Embryonic facial prominence (tissue), 1 donor: Measurements from ENCODE around the gene RFLNA.

Experiments
- DNase-seq: peaks from one replicate; pipeline ENCODE4 v3.0.0-alpha.2; 2016; ENCODE audit errors: extremely low spot score

The RFLNA gene, protein sequence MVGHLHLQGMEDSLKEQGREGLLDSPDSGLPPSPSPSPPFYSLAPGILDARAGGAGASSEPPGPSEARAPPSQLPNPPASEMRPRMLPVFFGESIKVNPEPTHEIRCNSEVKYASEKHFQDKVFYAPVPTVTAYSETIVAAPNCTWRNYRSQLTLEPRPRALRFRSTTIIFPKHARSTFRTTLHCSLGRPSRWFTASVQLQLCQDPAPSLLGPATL

DNA sequence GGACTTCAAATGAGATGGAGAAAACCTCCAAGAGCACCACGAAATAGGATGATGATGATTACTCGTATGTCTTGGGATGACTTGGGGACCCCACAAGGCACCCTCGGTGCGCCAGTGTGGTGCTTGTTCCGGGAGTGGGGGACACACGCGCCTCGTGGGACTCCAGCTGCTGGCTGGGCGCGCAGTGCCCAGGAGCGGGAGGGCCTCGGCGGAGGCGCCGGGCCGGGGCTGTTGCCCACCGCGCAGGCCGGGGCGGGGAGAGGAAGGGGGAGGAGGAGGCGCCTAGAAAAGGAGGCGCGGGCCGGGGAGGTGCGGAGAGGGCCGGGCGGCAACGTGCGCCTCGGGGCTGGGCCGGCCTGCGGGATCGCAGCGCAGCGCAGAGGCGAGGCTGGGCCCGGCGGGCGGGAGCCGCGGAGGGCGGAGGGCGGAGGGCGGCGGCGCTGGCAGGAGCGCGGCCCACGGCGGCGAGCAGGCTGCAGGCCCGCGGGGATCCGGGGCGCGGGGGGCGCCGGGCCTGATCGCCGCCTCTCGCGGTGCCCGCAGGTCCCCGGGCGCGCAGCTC is at the start of gene RFLNA:
Gene RFLNA (plus strand): TSS at position 314 of the 562 bp plus-strand sequence. CDS start 337 bp downstream, outside the sequence.
- no peak for DNase-seq

DNA sequence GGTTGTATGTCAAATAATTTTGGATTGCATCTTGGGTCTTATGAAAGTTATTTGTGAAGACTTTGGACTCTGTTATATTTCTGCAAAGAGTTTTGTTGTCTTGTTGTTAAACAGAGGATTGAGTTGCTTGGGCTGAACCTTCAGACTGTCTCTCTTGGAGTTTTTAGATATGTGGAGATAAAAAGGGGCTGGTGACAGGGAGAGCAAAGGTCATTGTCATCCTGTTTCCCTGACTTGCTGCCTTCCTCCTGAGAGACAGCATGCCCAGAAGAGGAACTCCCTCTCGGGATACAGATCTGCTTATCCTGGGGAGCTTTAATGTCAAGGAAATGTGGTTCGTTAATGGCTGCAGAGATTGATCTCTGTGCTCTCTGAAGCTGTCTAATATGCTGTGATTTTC is 47.6 kb upstream of the RFLNA start:
- no peak for DNase-seq

DNA sequence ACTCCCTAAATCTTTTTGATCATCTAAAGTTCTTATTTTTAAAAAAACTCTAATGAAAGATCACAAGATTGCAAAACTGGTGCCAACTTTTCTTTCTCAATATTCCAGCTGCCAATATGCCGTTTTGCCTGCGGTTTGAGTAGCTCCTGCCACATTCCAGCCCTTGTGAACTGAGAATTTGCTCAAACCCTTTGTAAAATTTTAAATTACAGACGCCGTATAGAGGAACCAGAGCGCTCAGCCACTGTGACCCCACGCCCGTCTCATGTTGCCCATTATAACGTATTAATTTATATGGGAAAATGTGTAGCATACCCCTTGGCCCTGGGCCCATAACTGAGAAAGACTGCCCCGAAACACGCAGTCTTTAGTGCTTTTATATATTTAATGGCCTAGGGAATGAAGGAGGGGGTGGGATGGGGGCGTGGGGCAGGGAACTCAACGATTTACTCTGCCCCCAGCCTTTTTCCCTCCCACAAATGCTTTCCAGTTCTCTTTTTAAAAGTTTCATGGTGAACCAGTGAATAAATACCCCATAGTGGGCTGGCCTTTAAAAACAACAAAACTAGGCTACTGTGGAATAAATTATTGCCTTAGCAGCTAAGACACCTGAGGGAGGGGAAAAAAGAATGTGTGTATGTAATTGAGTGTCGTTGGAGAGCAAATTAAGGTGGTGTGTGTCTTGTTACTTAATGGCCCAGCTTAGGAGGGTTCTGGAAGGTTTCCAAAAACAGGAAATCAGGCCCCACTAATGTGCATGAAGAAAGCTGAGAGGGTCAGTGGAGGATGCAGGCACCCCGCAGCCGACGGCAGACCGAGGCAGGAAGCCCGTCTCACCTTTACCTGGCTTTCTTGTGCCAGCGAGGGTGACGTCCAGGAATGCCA is 45.7 kb upstream of the RFLNA start:
- DNase-seq: peak; percentile 35

DNA sequence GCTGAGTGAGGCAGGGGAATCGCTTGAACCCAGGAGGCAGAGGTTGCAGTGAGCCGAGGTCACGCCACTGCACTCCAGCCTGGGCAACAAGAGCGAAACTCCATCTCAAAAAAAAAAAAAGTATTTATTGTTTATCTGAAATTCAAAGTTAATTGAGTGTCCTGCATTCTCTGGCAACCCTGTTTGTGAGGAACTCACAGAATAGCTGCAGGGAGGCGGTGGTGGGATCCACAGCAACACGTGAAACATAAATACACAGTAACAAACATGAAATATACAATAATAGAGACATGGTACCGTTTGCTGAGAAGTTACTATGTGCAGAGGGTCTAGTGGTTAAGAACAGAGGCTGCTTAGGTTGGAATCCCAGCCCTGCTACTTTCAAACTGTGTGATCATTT is 43.7 kb upstream of the RFLNA start:
- DNase-seq: no peak

DNA sequence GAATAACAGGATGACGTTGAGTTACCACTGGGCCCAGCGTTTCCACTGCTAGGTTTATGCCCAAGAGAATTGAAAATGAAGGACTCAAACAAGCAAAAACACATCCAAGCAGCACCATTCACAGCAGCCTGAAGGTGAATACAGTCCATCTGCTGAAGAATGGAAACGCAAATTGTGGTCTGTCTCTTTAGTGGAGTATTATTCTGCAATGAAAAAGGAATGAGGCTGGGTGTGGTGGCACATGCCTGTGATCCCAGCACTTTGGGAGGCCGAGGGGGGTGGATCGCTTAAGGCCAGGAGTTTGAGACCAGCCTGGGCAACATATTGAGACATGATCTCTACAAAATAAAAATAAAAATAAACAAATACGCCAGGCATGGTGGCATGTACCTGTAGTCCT is 41.9 kb upstream of the RFLNA start:
- DNase-seq: no peak

DNA sequence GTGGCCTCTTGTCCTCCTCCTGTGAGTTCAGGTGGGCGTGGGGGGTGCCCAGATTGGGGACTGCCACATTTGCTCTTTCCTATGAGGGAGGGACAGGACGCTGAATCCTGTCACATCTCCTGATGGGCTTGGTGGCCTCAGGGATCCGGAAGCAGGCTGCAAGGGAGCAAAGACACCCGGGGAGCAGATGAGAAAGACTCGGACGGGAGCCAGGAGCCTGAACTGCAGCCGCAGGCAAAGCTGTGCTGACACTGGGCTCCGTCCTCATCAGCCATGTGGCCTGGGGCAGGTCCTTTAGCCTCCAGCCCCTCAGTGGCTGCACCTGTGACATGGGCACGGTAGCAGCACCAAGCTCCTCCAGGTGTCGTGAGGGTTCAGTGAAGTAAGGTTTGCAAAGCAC is 40.8 kb upstream of the RFLNA start:
- DNase-seq: no peak

DNA sequence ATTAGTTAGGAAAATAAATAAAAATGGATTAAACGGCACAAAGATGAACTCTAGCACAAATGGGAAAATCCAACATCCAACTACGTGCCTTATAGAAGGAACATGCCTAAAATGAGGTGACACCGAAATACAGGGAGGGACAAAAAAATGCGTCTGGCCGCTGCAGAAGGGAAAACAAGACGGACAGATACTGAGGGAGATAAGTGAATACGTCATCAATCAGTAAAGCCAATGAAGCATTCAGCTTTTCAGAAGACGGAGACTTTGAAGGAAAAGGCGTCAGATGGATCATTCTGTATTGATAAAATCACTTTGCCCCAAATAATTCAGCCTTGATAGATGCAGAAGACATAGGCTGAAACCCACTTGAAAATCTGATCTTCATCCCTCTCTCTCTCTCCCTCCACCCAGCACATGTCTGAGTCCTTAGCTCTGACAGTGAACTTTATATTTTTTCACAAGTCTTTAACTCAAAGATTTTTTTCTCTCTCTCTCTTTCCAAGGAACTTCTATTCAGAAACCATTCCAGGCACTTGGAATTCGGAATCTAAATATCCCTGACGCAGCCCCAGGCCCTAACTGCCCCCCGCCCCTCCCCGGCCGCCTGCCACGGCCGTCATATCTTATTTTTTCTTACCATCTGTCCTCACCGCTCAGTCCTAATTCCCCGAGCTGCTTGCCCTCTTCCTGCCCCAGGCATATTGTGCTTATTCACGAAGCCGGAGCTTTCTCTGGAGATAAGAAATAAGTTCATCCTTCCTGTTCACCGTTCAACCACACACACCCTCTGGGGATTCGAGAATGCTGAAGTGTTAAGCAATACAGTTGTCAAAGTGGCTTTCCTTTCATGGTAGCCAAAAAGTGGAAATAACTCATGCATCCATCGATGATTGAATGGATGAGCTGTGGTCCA is 35.5 kb upstream of the RFLNA start:
- no peak for DNase-seq

DNA sequence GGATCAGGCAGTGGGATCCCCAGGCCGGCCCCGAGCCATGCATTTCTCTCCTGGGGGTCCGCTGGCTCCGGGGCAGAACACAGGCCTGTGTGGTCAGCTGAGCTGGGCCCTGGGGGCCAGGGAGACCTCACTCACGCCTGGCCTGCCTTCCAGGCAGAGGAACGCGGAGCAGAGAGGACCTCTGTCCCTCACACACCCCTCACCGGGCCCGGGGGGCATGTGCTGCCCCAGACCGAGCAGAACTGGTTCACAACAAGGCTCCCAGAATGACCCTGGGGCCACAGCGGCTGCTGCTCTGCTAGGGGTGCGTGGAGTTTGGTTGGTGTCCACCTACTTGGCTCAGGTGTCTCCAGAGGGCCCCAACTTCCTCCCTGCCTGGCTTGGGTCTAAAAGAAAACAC is 33.0 kb upstream of the RFLNA start:
- no peak for DNase-seq

DNA sequence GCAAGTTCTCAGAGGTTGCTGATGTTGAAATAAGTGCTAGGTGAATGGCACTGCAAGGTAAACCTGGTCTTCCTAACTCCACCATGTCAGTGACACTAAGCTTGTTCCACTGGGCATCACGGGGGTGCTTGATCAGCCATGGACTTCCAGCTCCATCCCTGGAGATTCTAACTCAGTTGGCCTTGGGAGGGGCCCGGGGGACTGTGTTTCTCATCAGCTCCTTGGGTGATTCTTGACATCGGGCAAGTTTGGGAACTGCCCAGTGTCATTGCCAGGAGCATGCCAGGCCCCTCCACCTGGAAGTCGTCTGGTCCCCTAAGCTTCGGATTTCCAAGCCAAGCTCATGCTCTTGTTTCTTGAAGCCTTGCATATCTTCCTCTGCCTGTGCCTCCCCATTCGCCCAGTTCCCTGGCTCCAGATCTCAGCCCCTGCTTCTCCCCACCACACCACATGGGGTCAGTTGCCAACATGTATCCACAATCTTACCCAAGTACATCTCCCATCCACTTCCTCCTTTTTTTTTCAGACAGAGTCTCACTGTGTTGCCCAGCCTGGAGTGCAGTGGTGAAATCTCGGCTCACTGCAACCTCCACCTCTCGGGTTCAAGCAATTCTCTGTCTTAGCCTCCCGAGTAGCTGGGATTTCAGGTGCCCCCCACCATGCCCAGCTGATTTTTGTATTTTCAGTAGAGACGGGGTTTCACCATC is 30.7 kb upstream of the RFLNA start:
- no peak for DNase-seq

DNA sequence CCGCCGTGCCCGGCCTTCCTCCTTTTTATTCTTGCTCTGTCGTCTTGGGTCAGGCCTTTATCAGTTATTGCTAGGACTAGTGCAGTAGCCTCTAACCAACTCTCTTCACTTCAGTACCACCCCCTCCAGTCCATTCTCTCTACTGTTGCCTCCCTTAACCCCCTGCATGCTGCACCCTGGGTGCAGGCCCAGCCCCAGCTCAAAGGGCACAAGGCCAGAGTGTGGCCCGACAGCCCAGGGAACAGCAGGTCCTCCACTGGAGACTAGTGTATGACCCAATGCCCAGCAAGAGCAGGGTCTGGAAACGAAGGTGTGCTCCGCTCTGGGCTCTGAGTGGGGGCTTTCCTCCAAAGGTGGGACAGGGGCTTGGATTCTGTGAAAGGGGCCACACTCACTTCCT is 30.0 kb upstream of the RFLNA start:
- DNase-seq: no peak

DNA sequence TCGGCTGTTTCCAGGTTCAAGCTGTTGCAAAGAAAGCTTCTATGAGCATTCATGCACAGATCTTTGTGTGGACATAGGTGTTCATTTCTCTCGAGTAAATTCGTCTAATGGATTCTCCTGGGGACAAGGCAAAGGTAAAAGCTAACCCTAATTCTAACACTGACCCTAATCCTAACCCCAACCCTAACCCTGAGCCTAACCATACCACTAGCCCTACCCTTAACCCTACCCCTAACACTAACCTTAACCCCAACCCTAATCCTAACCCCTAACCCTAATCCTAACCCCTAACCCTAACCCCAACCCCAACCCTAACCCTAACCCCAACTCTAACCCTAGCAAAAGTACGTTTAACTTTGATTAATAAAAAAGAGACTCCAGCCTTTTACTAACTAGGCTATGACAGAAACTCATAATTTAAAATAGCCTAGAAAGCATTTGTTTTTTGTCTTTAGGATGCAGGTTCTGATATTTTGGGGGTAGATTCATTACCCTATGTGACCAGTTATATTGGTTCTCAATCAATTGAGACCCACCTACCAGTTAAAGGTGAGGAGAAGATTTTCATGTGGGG is 27.6 kb upstream of the RFLNA start:
- no peak for DNase-seq

DNA sequence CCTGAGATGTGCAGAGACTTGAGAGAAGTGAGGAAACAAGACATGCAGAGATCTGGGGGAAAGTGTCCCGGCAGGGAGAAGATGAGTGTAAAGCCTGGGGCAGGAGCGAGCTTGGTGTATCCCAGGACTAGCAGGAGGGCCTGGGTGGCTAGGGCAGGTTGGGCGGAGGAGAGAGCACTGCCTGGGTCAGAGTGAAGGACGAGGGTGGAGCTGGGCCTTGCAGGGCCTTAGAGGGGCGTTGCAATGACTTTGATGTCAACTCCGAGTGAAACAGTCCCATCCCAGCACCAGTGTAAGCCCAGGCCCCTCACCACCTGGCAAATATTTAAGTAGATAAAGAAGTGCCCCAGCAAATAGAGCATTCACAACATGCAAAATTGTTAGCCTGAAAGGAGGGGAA is 24.2 kb upstream of the RFLNA start:
- no peak for DNase-seq

DNA sequence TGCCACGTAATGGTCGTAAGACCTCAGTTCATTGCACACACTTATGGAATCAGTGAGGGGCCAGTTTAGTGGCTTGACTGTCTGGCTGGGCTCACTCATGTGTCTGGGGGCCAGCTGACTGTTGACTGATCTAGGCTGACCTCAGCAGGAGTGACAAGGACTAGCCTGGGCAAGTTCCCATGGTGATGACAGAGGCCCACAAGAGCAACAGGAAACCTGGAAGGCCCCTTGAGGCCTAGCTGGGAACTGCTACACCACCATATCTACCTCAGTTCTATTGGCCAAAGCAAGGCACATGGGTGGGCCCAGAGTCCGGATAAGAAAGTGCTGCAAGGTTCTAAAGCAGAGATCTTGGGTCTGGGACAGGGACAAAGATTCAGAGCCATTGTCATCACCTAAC is 21.3 kb upstream of the RFLNA start:
- DNase-seq: no peak

DNA sequence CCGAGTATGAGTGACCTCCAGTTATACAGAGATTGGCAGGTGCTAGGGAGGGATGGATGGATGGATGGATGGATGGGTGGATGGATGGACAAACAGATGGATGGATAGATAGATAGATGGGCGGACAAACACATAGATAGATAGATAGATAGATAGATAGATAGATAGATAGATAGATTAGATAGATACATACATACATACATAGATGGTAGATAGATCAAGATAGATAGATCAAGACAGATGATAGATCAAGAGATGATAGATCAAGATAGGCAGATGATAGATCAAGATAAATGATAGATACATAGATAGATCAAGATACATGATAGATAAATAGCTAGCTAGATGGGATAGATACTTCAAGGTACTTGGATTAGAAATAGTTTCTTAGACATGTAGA is 18.6 kb upstream of the RFLNA start:
- DNase-seq: no peak

DNA sequence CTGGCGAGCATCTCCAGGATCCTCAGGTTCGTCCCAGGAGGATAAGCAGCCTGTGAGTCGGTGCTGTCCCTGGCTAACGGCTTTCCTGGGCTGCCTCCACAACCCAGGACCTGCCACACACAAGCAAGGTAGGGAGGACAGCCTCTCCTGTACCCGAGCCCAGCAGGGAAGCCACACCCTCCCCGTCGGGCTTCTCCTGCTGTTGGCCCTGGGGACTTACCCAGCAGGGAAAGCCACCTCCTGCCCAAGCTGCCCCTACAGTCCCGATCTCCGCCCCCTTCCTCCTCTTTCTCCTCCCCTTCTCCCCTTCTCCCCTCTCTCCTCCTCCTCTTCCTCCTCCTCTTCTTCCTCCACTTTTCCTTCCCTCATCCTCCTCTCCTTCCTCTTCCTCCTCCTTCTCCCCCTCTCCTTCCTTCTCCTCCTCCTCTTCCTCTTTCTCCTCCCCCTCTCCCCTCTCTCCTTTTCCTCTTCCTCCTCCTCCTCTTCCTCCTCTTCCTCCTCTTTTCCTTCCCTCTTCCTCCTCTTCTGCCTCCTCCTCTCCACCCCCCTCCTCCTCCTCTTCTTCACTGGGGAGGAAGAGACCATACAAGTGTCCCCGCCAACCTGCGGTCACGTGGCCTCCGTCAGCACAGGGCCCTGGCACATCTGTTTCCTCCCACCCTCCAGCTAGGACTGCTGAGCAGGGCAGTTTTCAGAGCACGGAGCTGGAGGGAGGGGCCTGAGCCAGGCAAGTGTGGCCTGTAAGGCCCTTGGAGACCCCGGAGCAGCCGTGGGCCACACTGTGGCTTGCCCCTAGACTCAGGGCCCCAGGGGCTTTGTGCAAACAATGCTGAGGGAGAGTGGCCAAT is 17.3 kb upstream of the RFLNA start:
- DNase-seq: no peak

DNA sequence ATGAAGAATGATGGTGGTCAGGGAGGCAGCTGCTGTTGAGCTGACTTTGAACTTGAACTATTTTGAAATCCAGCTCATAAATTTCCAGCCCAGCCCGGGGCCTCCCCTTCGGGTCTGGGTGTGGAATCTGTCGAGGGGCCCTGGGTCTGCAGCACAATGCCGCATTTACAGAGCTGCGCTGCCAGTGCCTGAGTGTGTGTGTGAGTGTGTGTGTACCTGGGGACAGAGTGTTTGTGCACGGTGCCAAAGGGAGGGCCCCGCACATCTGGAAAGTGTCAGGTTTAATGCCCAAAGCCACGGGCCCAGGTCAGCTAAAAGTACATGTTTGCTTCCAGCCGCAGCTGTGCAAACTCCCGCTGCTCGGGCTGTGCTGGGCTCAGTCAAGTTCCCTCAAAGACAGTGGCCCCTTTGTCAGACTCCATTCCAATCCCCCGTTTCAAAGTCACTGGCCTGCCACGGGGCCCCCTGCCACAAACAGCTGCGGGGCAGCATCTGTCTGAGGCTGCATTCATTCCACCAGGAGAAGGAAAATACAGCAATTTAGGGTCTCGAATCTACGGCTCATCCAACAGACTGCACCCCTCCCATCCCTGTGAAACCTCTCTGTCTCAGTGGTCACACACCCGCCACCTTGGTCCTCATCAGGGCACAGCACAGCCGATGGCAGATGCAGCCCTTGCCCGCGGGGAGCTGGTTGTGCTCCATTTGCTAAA is 16.3 kb upstream of the RFLNA start:
- peak; percentile 25 for DNase-seq

DNA sequence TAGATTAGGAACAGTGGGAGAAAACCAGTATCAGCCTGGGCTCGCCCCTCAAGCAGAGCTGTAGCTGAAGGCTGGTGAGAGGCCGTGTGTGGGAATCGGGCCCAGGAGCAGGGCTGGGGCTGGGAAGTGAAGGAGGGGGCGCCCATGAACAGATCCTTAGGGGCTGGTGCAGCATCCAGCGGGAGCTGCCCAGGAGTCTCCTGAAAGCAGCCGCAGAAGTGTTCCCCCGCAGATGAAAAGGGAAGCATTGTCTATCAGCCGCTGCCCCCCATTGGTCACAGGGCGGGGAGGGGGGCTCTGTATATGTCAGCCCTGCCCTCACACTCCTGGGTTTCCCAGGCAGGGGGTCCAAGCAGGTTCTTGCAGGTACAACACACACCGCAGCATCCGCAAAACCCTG is 15.6 kb upstream of the RFLNA start:
- no peak for DNase-seq

DNA sequence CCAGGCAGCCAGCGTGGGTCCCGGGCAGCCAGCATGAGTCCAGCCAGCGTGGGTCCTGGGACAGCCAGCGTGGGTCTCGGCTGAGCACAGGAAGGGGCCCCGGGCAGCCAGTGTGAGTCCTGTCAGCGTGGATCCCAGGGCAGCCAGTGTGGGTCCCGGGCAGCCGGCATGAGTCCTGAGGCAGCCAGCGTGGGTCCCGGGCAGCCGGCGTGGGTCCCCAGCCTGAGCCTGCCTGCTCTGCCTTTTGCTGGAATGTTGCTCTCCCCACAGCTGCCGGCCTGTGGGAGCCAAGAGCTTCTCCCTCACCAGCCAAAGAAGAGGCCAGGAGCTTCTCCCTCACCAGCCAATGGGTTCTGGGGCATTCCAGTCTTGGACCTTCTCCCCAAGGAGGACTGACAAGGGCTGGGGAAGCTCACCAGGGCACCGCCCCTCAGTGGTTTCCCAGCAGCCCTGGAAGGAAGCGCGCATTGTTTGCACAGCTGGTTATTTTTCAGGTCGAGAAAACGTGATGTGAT is 15.0 kb upstream of the RFLNA start:
- no peak for DNase-seq

DNA sequence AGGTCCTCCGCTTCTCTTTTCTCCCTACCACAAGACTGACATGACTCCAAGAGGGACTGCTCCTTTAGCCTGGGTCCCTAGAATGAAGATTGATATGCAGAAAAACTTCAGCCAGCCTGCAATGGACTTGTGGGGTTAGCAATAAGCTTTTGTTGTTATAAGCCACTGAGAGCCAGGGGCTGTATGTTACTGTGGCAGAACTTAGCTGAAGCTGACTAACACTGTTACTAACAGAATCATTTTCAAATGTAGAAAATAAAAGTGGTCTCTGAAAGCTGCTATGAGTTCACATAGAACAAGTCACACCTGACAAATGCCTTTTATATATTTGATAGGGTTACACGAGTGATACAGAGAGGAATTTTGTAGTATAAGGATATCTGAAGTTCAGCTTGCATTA is 13.6 kb upstream of the RFLNA start:
- DNase-seq: no peak
